Measurements from ENCODE around the gene NSUN7.
A peak's percentile ranks its signal among the peaks of the same experiment; 100 is the strongest.
"Not testable (repeated sequence)": the region's sequence is repeated elsewhere in the genome, so short reads cannot be mapped to it uniquely, and the experiment has no call there.

The NSUN7 gene

DNA sequence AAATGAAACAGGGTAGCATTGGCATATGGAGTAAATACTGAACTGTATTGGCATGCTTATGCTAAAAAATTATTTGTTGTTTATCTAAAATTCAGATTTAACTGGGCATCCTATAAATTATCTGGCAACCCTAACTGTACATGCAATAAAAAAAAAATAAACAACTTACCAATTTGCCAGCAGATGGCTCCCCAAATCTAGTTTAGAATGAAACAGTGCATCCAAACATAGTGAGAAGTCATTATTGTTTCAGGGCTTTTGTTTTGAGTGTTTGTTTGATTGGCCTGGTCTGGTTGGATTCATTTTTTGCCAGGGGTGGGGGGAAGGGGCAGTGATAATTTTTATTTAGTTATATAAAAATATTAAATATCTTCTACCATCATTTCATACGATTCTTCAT lies 12.8 kb upstream of the NSUN7 start:
- peak in 1 of 2 donors; percentile 80 for DNase-seq

DNA sequence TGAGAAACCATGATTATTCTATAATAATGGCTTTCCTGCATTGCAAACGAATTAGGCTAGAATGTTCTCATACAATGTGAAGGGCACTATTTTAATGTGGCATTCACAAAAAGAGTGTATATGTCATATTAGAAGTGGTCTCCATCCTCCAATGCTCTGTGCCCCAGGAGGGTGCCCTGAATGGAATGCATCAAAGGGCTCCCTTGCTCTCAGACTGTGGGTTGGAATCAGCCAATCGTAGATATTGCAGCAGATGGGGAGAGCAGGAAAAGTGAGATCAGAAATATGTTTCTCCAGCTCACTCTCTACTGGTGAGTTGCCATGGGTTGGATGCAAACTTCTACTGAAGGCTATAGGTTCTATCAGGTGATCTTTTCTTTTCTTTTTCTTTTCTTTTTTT lies 11.9 kb upstream of the NSUN7 start:
- DNase-seq, result no peak

DNA sequence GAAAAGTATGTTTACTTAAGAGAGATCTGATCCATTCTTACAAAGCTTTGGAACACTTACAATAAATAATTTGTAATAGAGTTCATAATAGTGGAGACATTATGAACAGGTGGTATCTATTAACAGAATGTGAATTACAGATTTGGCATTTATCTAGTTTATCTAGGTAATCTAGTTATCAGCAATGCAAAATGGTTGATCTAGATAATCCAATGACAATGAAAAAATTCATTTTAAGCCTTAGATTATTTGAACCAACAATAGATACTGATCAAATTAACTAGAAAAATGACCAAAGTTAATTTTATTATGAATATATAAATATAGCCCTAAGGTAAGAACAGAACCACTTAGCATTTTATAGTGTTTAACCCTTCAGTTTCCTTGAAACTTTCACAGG lies 10.4 kb upstream of the NSUN7 start:
- no peak for DNase-seq

DNA sequence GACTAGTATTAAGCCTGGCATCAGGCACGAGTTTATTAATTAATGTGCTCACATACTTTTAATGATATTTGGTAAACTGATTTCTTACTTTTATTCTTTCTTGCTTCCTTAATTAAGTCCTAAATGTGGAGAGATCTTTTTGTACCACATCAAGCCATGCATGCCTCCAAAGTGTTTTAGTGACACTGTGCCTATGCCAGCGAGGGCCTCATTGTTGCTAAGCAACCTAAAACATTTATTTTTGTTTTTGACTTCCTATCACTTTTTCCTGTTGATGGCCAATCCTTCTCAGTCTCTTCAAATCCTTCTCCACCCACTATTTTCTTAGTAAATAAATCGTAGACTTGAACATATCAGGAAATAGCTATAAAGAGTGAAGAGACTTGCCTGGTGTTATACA lies 5.5 kb upstream of the NSUN7 start:
- no peak for DNase-seq

DNA sequence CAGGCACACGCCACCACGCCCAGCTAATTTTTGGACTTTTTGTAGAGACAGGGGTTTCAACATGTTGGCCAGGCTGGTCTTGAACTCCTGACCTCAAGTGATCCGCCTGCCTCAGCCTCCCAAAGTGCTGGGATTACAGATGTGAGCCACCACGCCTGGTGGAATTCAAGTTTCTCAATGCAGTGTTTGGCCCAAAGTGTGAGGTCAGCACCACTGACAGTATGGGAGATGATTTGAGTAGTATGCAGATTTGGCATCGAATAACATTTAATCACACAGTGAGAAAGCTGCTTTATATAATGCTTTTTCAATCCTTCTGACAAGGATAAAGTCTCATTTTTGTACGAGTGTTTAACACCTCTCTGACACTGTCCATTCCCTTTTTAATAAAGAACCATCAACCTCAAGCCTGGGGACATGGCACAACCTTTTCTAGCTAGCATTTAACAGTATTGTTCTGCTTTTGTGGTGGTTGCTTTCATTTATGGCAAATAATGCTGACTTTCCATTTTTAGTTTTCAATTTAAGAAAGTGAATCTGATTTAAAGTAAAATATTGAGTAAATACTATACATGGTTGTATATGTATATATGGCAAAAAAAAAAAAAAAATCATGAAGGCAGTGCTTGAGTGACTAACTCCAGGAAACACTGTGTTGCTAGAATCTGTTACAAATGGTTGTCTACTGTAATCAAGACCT lies 4.3 kb upstream of the NSUN7 start:
- no peak for DNase-seq

DNA sequence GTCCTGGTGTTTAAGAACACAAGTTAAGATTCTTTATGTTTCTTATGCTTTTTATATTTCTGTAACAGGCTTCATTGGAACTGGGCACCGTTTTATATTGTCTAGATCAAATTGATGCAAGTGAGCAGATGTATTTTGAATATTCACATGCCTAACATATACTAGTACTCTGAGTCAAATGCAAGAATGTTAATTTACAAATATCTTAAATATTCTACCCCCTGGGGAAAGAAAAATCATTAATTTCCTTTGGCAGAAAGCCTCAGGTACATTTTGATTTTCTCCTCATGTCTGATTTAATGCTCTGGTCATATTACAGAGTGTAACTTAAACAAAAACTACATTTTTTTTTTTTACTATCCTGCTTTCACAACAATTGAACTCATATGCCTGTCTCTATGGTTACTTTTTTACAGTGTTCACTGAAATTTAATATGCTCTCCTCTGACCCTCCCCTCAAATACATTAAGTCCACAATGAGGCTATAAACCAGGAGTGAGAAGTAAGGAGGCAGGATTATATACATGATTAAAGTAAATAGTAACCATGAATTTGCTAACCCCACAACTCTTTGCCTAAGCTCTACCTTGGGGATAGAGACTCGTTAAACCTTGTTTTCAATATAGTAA lies 2.4 kb upstream of the NSUN7 start:
- DNase-seq, result no peak

DNA sequence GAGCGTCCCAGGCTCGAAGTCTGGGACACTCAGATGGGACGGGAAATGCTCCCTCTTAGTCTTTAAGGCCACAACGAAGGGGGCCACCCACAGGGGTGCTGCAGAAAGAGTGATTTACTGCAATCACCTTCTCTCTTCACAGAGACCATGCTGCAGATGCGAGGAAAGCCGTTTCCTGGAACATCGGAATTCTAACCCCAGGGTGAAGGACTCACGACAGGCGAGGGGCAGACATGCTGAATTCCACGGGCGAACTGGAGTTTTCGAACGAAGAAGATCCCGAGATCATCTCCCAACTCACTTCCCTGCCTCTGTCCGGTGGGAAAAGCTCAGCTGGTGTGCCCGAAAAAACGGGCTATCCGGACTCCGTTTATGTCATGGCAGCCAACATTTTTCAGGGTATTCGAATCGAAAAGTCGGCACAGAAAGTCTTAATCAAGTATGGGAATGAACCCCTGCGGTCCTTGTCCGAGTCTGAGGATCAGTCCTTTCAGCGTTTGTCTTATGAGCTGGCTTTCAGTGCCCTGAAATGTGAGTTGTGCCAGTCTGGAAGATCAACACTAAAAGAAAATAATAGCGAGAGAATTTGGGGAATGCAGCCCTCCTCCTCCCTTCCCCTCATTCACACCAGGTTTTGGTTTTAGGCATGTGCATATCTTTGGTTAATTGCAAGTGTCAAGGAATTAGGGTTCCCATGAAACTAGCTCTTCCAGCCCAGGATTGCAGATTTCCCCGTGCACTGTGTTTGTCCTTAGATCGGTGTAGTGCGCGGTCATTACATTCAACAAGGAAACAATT lies 905 bp downstream of the NSUN7 start:
- DNase-seq, result no peak

DNA sequence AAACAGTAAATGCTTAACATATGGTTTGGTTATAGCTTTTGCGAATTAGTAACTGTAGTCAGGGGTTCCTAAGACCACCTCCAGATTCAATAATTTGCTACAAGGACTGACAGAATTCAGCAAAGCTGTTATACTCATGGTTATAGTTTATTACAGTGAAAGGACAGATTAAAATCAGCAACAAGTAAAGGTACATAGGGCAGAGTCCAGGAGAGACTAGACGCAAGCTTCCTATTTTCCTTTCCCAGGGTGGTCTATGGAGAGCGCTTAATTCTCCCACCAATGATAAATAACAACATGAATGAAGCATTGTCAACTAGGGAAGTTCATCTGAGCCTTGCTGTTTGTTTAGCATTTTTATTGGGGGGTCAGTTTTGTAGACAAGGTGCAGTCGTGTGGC lies 5.9 kb downstream of the NSUN7 start:
- DNase-seq, result no peak

DNA sequence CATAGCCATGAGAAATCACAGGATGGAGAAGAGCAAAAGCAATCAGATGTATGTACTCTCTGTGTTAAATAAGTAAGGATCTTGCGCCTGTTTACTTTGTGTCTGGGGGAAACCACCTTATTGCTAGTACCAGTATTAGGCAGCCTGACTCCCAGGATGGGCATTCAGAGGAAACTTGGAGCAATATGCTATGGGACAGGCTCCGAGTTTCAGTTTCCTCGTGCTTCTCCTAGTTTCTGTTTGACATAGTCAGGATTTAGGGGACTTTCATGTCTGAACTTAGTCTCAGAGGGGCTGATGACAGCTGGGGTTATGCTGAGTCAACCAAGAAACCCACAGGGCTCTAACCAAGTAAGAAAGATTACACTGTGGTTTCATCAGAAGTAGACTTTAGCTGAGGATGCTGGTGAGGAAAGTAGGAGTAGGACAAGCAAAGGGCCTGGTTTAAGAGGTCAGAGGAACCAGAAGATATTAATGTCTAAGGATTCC lies 13.5 kb downstream of the NSUN7 start:
- no peak for DNase-seq

DNA sequence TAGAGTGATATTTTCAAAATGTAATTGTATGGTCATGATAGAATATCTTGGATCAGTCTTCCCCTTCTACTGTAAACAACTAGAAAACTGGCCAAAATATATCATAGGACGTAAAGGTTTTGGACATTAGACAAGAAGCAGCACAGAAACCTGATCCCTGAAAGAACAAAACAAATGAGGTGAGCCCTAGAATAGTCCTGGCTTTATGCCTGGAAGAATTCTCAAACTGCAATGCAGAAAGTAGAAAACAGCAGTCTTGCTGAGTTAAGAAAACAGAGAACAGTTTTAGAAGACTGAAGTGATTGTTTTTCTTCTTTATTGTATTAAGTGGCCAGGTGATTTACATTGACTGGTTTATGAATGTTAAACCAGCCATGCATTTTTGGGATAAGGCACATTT lies 19.5 kb downstream of the NSUN7 start:
- DNase-seq, result no peak

DNA sequence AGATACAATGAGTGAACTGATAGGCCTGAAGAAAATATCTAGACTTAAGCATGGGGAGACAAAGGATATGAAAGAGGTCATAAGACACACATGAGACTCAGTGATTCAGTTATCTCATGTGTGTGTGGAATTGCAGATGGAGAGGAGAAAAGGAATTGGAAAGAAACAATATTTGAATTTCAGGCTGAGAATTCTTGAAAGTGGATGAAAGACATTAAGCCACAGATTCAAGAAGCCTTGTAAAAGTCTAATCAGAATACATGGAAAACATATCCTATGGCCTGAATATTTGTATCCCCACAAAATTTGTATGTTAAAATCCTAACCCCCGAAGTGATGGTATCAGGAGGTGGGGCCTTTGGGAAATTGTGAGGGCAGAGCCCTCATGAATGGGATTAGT lies 28.3 kb downstream of the NSUN7 start:
- no peak for DNase-seq

DNA sequence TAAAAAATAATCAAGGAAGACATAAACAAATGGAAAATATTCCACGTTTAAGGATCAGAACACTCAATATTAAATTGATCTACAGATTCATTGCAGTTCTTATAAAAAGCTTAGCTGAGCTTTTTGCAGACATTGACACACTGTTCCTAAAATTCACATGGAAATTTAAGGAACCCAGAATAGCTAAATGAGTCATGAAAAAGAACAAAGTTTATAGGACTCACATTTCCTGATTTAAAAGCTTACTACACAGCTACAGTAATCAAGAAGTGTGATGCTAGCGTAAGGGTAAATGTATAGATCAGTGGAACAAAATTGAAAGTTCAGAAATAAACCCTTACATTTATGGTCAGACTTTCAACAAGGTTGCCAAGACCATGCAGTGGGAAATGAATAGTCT lies 33.1 kb downstream of the NSUN7 start:
- no peak for DNase-seq

DNA sequence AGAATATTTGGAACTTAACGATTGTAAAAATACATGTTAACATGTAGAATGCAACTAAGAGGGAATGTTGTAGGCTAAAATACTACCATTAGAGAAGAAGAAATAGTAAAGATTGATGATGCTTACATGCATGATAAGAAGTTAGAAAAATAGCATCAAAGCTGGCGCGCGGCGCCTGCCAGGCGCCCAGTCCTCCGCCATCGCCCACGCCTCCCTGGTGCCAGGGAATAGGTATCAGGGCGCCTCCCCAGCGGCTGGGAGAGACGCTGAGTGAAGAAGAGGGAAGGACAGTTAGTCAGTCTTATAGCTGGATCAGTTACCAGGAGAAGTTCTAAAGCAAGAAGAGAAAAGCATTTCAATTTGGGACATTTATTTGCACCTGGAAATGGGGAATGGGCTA lies 36.0 kb downstream of the NSUN7 start:
- no peak for DNase-seq

DNA sequence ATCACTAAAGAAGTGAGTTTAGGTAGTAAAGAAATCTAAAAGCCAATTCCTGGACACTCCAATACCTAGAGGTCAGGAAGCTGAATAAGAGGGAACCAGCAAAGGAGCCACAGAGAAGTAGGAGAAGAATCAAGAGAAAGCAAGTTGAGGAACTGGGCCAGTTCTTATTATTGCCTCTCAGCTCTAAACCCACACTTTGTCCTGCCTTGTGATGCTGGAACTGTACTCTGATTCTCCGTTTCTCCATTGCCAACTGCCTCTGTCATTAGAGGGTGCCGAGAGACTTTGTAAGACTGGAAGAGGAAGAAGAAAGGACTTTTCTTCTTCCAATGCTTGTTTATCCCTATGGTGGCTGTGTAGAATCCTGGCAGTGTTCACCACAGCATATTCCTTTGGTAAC lies 38.6 kb downstream of the NSUN7 start:
- no peak for DNase-seq

DNA sequence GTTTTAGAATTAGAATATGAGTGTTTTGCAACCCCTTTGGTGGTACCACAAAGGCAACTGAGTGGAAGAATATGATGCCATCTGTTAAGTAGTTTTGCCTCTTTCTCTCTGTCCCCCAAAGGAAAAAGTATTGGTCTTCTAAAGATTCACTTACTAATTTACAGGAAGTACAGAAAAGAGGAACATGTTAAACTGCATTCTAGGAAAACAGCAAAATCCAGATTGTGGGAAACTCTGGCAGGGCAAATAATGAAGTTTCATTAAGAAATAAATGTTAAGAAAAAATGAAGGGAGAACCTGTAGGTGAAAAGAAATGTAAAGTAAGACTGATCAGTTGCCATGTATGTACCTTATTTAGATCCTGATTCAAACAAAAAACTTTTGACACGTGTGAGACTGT lies 39.3 kb downstream of the NSUN7 start:
- no peak for DNase-seq

DNA sequence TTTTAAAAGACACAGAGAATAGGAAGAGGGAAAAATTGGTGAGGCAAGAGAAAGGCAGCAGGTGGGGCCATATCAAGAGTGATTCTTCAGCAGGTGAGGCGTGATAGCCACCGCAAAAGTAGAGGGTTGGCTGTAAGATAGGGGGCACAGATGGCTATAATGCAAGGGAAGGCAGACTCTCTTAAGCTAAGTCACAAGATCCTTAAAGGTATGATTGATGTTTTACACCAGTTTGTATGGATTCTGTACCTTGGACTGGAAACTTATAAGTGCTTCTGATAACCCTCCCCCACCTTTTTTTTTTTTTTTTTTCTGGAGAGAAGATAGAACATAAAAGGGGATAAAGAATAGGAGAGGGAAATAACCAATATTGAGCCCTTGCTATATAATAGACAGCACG lies 40.0 kb downstream of the NSUN7 start:
- no peak for DNase-seq

DNA sequence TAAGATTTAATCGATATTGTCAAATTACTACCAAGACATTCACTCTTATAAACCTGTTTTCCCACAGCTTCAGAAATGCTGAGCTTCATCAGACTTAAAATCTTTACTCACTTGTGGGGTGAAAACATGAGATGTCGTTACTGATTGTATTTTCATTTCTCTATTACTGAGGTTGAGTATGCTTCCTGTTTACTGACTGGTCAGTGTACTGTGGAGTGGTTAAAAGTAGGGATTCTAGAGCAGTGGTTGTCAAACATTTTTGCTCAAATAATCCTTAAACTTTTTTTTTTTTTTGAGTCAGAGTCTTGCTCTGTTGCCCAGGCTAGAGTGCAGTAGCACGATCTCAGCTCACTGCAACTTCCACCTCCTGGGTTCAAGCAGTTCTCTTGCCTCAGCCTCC lies 50.3 kb downstream of the NSUN7 start:
- no peak for DNase-seq

DNA sequence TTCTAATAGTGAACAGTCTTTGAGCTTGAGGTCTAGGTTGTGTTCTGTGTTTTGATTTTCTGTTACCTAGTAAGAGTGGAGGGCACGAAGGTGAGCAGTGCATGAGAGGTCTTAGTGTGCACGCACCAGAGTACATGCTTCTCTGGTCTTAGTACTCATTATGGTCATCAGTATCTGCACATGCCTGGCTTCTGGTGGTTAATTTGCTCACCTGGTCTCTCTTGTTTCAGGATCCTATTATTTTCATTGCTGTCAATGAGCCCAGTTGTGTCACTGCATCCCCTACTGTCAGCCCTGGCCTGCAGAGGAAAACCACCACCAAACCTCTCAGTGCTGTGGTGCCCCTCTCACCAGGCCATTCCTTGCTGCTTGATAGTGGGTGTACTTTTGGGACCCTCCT lies 54.8 kb downstream of the NSUN7 start:
- no peak for DNase-seq

DNA sequence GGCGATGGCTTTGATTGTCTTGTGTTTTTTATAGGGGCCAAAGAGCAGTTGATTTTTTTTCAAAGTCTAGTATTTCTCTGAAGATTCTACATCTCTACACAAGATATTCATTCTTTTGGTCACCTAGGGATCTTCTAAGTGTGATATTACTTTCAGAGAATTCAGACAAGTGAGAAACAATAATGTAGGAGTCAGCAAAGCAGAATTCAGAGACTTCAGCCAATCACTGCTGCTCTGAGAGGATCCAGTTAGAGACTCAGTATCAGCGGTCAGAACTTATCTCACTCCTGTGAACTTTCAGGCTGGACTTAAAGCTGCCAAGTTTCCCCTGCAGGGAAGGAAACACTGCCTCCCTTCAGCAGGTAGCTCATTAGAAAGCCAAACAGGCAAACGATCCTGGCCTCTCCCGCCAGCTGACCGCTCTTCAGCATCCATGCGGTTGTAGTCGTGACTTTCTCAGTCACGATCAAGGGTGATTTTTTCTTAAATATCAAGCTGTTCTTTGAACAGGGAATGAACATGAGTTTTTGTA lies 59.2 kb downstream of the NSUN7 start:
- no peak for DNase-seq

DNA sequence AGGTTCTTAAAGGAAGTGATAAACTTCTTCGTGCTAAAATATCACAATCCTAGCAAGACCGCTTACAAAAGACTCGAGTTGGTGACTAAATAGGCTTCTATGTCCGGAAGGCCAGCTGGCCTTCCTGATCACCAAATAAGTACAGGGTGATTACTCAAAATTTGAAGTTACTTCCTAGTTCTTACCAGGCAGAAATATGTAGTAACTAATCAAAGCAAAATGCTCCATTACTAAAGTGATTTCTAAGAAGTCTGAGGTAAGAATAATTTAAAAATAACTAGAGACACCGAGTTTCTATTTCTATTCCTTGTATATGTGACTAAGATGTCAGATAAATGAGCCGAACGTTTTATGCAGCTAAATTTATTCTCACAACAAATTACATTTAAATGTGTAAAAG lies 62.2 kb downstream of the NSUN7 start:
- no peak for DNase-seq

DNA sequence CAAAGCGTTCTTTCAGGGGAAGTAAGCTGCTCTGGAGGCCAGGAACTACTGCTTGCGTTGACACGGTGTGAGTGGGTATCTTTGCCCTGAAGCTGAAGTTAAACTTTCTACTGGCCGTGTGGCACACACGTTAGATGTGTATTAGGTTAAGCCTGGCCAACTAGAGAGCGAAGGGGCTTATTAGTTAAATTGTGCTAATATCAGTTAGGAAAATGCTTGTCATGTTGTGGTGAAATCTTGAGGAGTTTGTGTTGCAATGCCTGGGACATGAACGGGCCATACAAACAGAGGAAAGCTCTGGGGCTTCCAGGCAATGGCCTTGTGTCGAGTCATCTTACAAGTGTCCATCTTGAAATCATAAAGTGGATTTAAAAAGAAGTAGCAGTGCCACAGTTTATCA lies 62.6 kb downstream of the NSUN7 start:
- no peak for DNase-seq

DNA sequence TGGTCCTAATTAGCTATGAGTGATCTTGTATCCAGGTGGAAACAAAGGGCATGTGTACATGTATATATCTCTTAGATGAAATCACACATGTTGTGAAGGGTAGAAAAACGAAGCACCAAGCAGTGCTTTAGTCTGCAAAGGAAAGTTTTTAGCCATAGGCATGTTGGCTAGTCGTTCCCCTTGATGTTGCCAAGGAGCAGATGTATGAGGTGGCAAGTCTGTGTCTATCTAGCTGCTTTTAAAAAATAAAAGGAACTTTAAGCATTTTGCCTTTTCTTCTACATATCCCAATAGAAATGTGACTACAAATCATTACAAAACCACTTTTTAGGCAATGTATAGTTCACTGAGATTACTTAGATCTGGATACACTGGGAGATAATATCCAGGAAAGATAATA lies 63.1 kb downstream of the NSUN7 start:
- DNase-seq, result no peak

DNA sequence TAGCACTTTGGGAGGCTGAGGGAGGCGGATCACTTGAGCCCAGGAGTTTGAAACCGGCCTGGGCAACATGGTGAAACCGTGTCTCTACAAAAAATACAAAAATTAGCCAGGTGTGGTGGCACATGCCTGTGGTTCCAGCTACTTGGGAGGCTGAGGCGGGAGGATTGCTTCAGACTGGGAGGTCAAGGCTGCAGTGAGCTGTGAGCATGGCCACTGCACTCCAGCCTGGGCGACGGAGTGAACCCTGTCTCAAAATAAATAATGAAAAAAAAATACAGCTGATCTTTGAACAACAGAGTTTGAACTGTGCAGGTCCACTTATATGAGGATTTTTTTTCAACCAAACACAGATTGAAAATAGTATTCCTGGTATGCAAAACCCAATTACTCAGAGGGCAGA lies 67.4 kb downstream of the NSUN7 start:
- DNase-seq, result not testable (repeated sequence)

DNA sequence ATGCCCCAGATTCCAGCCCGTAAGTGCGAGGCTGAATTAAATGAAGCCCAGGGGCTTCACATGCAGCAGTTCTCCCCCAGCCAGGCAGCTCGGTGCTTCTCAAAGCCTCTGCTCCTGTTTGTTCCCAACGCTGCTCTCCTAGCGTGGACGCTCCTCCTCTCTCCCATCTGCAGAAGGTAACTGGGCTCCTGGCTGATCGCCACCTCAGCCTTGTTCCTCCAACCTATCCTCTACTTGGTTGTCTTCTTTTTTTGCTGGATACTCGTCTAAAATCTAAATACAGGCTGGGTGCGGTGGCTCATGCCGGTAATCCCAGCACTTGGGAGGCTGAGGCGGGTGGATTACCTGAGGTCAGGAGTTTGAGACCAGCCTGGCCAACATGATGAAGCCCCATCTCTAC lies 70.3 kb downstream of the NSUN7 start:
- DNase-seq, result no peak

Data from hippocampal formation (tissue), 2 donors.